Right atrium auricular region (tissue), 2 donors: ENCODE measurements around the gene FOXN1. TPM values are rescaled to one million over a fixed set of nuclear protein-coding genes. Genes with fewer than 3 reads are reported as not detected.

Experiments used
- DNase-seq: peaks from one replicate; pipeline ENCODE4 v3.0.0-alpha.2; 2019; ENCODE audit warnings: low spot score
- H3K27ac ChIP-seq, 2 donors: fragments of 200-600 bp; sonication (generic); 1 replicate in 1 of 2; 2 replicates in 1 of 2; pipeline ENCODE4 v1.5.1; 2016 to 2019
- H3K27me3 ChIP-seq, 2 donors: fragments of 200-600 bp; sonication (generic); one replicate each; pipeline versions ENCODE4 v1.5.1 to v1.6.0; 2017 to 2019
- H3K36me3 ChIP-seq: fragments of 200-600 bp; sonication (generic); one replicate; pipeline ENCODE4 v1.5.1; 2016
- H3K4me1 ChIP-seq, 2 donors: fragments of 200-600 bp; sonication (generic); one replicate each; pipeline versions ENCODE4 v1.5.1 to v1.6.0; 2017 to 2019
- H3K4me3 ChIP-seq, 2 donors: fragments of 200-600 bp; sonication (generic); 1 replicate in 1 of 2; 2 replicates in 1 of 2; pipeline ENCODE4 v1.5.1; 2017 to 2019; ENCODE audit warnings: mild to moderate bottlenecking in 1 of 2, moderate library complexity in 1 of 2
- H3K9me3 ChIP-seq, 2 donors: fragments of 200-600 bp; sonication (generic); one replicate each; pipeline ENCODE4 v1.5.1; 2019
- CTCF ChIP-seq, 2 donors: fragments of 200-600 bp; sonication (generic); IDR thresholded peaks; one replicate each; pipeline ENCODE4 v1.5.1; 2019; ENCODE audit warnings: antibody characterized with exemption in 2 of 2
- total RNA-seq, 2 donors: library from RNA; depleted of rRNA; stranded (reverse); fragments of >200 nt; gene quantifications; one replicate each; pipeline ENCODE4 v1.1.0, GENCODE V29; 2016

The FOXN1 gene
- total RNA-seq, 2 donors from 2014 or later, result not detected

GRCh38 chr17:28508211-28508724 lies 2.1 kb downstream of the FOXN1 start:
- peaks cover 0 to 5% of the 10 kb centered on the region in 2 donors for H3K27me3 ChIP-seq
- H3K9me3 ChIP-seq, result no peaks in the 10 kb centered on the region
- no peaks in the 10 kb centered on the region for H3K4me1 ChIP-seq
- TF ChIP-seq CTCF (IDR thresholded peaks at IDR 0.05), result no peak
- H3K27ac ChIP-seq, result no peak overlapping the region
- no peak for DNase-seq
- no peak overlapping the region for H3K4me3 ChIP-seq
- H3K36me3 ChIP-seq, result no peaks in the 10 kb centered on the region

- peaks cover 0 to 5% of the 10 kb centered on the region in 2 donors for H3K27me3 ChIP-seq
- H3K4me3 ChIP-seq, result no peak overlapping the region
- H3K4me1 ChIP-seq, result no peaks in the 10 kb centered on the region
- no peaks in the 10 kb centered on the region for H3K36me3 ChIP-seq
- no peak for DNase-seq
- H3K9me3 ChIP-seq, result no peaks in the 10 kb centered on the region
- no peak overlapping the region for H3K27ac ChIP-seq
- no peak for TF ChIP-seq CTCF (IDR thresholded peaks at IDR 0.05)
Observed at GRCh38 chr17:28509789-28510188, 3.6 kb downstream of the FOXN1 start.

GRCh38 chr17:28511858-28512461 lies 5.8 kb downstream of the FOXN1 start:
- no peak overlapping the region for H3K27ac ChIP-seq
- no peaks in the 10 kb centered on the region for H3K4me1 ChIP-seq
- DNase-seq, result no peak
- no peak for TF ChIP-seq CTCF (IDR thresholded peaks at IDR 0.05)
- H3K4me3 ChIP-seq, result no peak overlapping the region
- no peaks in the 10 kb centered on the region for H3K9me3 ChIP-seq
- peaks cover 0 to 5% of the 10 kb centered on the region in 2 donors for H3K27me3 ChIP-seq
- H3K36me3 ChIP-seq, result no peaks in the 10 kb centered on the region

GRCh38 chr17:28513476-28513875 lies 7.3 kb downstream of the FOXN1 start:
- Histone ChIP-seq H3K9me3 (no peaks in the 10 kb centered on the region), H3K4me1 (no peaks in the 10 kb centered on the region), H3K27ac (no peak overlapping the region), H3K27me3 (no peaks in the 10 kb centered on the region), H3K4me3 (no peak overlapping the region), H3K36me3 (no peaks in the 10 kb centered on the region)
- no peak for TF ChIP-seq CTCF (IDR thresholded peaks at IDR 0.05)
- DNase-seq, result no peak

- TF ChIP-seq CTCF (IDR thresholded peaks at IDR 0.05), result no peak
- Histone ChIP-seq H3K36me3 (no peaks in the 10 kb centered on the region), H3K27me3 (no peaks in the 10 kb centered on the region), H3K4me3 (no peak overlapping the region), H3K4me1 (no peaks in the 10 kb centered on the region), H3K27ac (no peak overlapping the region), H3K9me3 (no peaks in the 10 kb centered on the region)
- DNase-seq, result no peak
Observed at GRCh38 chr17:28514561-28515002, 8.4 kb downstream of the FOXN1 start.

GRCh38 chr17:28515518-28515917 lies 9.4 kb downstream of the FOXN1 start:
- TF ChIP-seq CTCF (IDR thresholded peaks at IDR 0.05), result no peak

More at GRCh38 chr17:28515518-28515917, 9.4 kb downstream of the FOXN1 start:
- no peak overlapping the region for H3K27ac ChIP-seq
- H3K36me3 ChIP-seq, result no peaks in the 10 kb centered on the region
- no peak overlapping the region for H3K4me3 ChIP-seq
- H3K9me3 ChIP-seq, result no peaks in the 10 kb centered on the region
- DNase-seq, result no peak
- no peaks in the 10 kb centered on the region for H3K27me3 ChIP-seq
- H3K4me1 ChIP-seq, result no peaks in the 10 kb centered on the region
